Activated naive CD8-positive, alpha-beta T cell (primary cell): ENCODE results near the gene BANP.
"Not testable (repeated sequence)": the region's sequence is repeated elsewhere in the genome, so short reads cannot be mapped to it uniquely, and the experiment has no call there.

Experiments
- H3K27ac Mint-ChIP-seq: one replicate; pipeline ENCODE4 v1.8.0; 2021; ENCODE audit warnings: mixed read lengths
- H3K27me3 Mint-ChIP-seq: one replicate; pipeline ENCODE4 v1.8.0; 2021; ENCODE audit warnings: mixed read lengths
- H3K36me3 Mint-ChIP-seq: one replicate; pipeline ENCODE4 v1.8.0; 2021; ENCODE audit warnings: mixed read lengths
- H3K4me1 Mint-ChIP-seq: one replicate; pipeline ENCODE4 v1.8.0; 2021; ENCODE audit warnings: low read depth, mixed read lengths
- H3K4me3 Mint-ChIP-seq: one replicate; pipeline ENCODE4 v1.8.0; 2021; ENCODE audit warnings: mild to moderate bottlenecking, mixed read lengths
- H3K9me3 Mint-ChIP-seq: one replicate; pipeline ENCODE4 v1.8.0; 2021; ENCODE audit warnings: low read depth, mixed read lengths

The BANP gene

GRCh38 chr16:87983072-87983736 is 32.0 kb downstream of the BANP start:
- H3K27ac Mint-ChIP-seq = peak overlapping the region; percentile 80
- not testable (repeated sequence) for H3K27me3 Mint-ChIP-seq, H3K36me3 Mint-ChIP-seq, H3K9me3 Mint-ChIP-seq
- H3K4me3 Mint-ChIP-seq = peak overlapping the region; percentile 44
- peaks cover 67% of the 10 kb centered on the region for H3K4me1 Mint-ChIP-seq

- H3K36me3 Mint-ChIP-seq, H3K27me3 Mint-ChIP-seq, H3K4me3 Mint-ChIP-seq, H3K9me3 Mint-ChIP-seq: not testable (repeated sequence)
- Mint-ChIP-seq H3K27ac (peak overlapping the region; percentile 72), H3K4me1 (peaks cover 67% of the 10 kb centered on the region)
Measured at GRCh38 chr16:87983737-87984097, 32.5 kb downstream of the BANP start.

- peaks cover 63% of the 10 kb centered on the region for H3K4me1 Mint-ChIP-seq
Measured at GRCh38 chr16:87984180-87984579, 32.9 kb downstream of the BANP start.

GRCh38 chr16:87984632-87985267 is 33.5 kb downstream of the BANP start:
- H3K4me3 Mint-ChIP-seq = no peak overlapping the region
- H3K36me3 Mint-ChIP-seq = peaks cover 12% of the 10 kb centered on the region
- peak overlapping the region; percentile 72 for H3K27ac Mint-ChIP-seq
- H3K9me3 Mint-ChIP-seq = no peaks in the 10 kb centered on the region
- peaks cover 58% of the 10 kb centered on the region for H3K4me1 Mint-ChIP-seq
- no peaks in the 10 kb centered on the region for H3K27me3 Mint-ChIP-seq

More at GRCh38 chr16:87984180-87984579, 32.9 kb downstream of the BANP start:
- H3K9me3 Mint-ChIP-seq, H3K36me3 Mint-ChIP-seq, H3K27me3 Mint-ChIP-seq: not testable (repeated sequence)
- Mint-ChIP-seq H3K4me3 (peak overlapping the region; percentile 7), H3K27ac (peak overlapping the region; percentile 72)

GRCh38 chr16:87985493-87985892 is 34.3 kb downstream of the BANP start:
- peak overlapping the region; percentile 51 for H3K4me3 Mint-ChIP-seq
- H3K9me3 Mint-ChIP-seq, H3K27me3 Mint-ChIP-seq: not testable (repeated sequence)
- H3K4me1 Mint-ChIP-seq = peaks cover 50% of the 10 kb centered on the region
- H3K27ac Mint-ChIP-seq = peak overlapping the region; percentile 91
- peaks cover 12% of the 10 kb centered on the region for H3K36me3 Mint-ChIP-seq

- H3K36me3 Mint-ChIP-seq = not testable (repeated sequence)
- H3K4me3 Mint-ChIP-seq = peak overlapping the region; percentile 57
- H3K27ac Mint-ChIP-seq = peak overlapping the region; percentile 91
Measured at GRCh38 chr16:87986361-87986849, 35.2 kb downstream of the BANP start.

GRCh38 chr16:87988596-87988995 is 37.4 kb downstream of the BANP start:
- H3K4me3 Mint-ChIP-seq, H3K9me3 Mint-ChIP-seq, H3K36me3 Mint-ChIP-seq, H3K27me3 Mint-ChIP-seq: not testable (repeated sequence)
- Mint-ChIP-seq H3K4me1 (peaks cover 23% of the 10 kb centered on the region), H3K27ac (peak overlapping the region; percentile 29)

More at GRCh38 chr16:87986361-87986849, 35.2 kb downstream of the BANP start:
- H3K9me3 Mint-ChIP-seq, H3K27me3 Mint-ChIP-seq: not testable (repeated sequence)
- peaks cover 42% of the 10 kb centered on the region for H3K4me1 Mint-ChIP-seq

GRCh38 chr16:87990254-87990653 is 39.0 kb downstream of the BANP start:
- H3K4me1 Mint-ChIP-seq = peaks cover 13% of the 10 kb centered on the region
- H3K36me3 Mint-ChIP-seq, H3K4me3 Mint-ChIP-seq, H3K27ac Mint-ChIP-seq, H3K9me3 Mint-ChIP-seq, H3K27me3 Mint-ChIP-seq: not testable (repeated sequence)

GRCh38 chr16:87992142-87992541 is 40.9 kb downstream of the BANP start:
- not testable (repeated sequence) for H3K27me3 Mint-ChIP-seq, H3K4me1 Mint-ChIP-seq, H3K36me3 Mint-ChIP-seq, H3K27ac Mint-ChIP-seq, H3K9me3 Mint-ChIP-seq, H3K4me3 Mint-ChIP-seq

GRCh38 chr16:87993901-87994300 is 42.7 kb downstream of the BANP start:
- Mint-ChIP-seq H3K4me3 (no peak overlapping the region), H3K9me3 (no peaks in the 10 kb centered on the region), H3K27ac (no peak overlapping the region), H3K27me3 (no peaks in the 10 kb centered on the region), H3K36me3 (peaks cover 4% of the 10 kb centered on the region), H3K4me1 (peaks cover 5% of the 10 kb centered on the region)

GRCh38 chr16:87995644-87996043 is 44.4 kb downstream of the BANP start:
- no peak overlapping the region for H3K27ac Mint-ChIP-seq
- H3K36me3 Mint-ChIP-seq = peaks cover 2% of the 10 kb centered on the region
- H3K9me3 Mint-ChIP-seq = no peaks in the 10 kb centered on the region
- no peak overlapping the region for H3K4me3 Mint-ChIP-seq
- peaks cover 5% of the 10 kb centered on the region for H3K4me1 Mint-ChIP-seq
- H3K27me3 Mint-ChIP-seq = no peaks in the 10 kb centered on the region

- no peaks in the 10 kb centered on the region for H3K9me3 Mint-ChIP-seq
Measured at GRCh38 chr16:87996962-87997880, 46.0 kb downstream of the BANP start.

GRCh38 chr16:87998184-87998793 is 47.1 kb downstream of the BANP start:
- H3K36me3 Mint-ChIP-seq, H3K27ac Mint-ChIP-seq, H3K9me3 Mint-ChIP-seq, H3K4me3 Mint-ChIP-seq, H3K4me1 Mint-ChIP-seq, H3K27me3 Mint-ChIP-seq: not testable (repeated sequence)

More at GRCh38 chr16:87996962-87997880, 46.0 kb downstream of the BANP start:
- Mint-ChIP-seq H3K27me3 (no peaks in the 10 kb centered on the region), H3K4me1 (peaks cover 7% of the 10 kb centered on the region), H3K36me3 (no peaks in the 10 kb centered on the region), H3K4me3 (no peak overlapping the region), H3K27ac (peak overlapping the region; percentile 36)

GRCh38 chr16:87998992-87999391 is 47.8 kb downstream of the BANP start:
- not testable (repeated sequence) for H3K36me3 Mint-ChIP-seq, H3K4me3 Mint-ChIP-seq, H3K27ac Mint-ChIP-seq, H3K9me3 Mint-ChIP-seq, H3K4me1 Mint-ChIP-seq, H3K27me3 Mint-ChIP-seq

- peaks cover 3% of the 10 kb centered on the region for H3K36me3 Mint-ChIP-seq
- H3K4me1 Mint-ChIP-seq = peaks cover 5% of the 10 kb centered on the region
- H3K27ac Mint-ChIP-seq = no peak overlapping the region
- H3K4me3 Mint-ChIP-seq = no peak overlapping the region
- no peaks in the 10 kb centered on the region for H3K27me3 Mint-ChIP-seq
- no peaks in the 10 kb centered on the region for H3K9me3 Mint-ChIP-seq
Measured at GRCh38 chr16:88002211-88002610, 51.0 kb downstream of the BANP start.
